GM18861 (cell line): Measurements from ENCODE around the gene AP2M1.
A peak's percentile ranks its signal among the peaks of the same experiment; 100 is the strongest.
"Not testable (repeated sequence)": the region's sequence is repeated elsewhere in the genome, so short reads cannot be mapped to it uniquely, and the experiment has no call there.

ENCODE experiments used
- ATAC-seq: cut with Tn5 transposase; IDR thresholded peaks from one replicate; pipeline ENCODE4 v1.9.1; 2021; ENCODE audit not compliant: unreplicated experiment

The AP2M1 gene

GRCh38 chr3:184156522-184156955 lies 18.1 kb upstream of the AP2M1 start:
- no peak for ATAC-seq

GRCh38 chr3:184157206-184157605 lies 17.4 kb upstream of the AP2M1 start:
- no peak for ATAC-seq

- no peak for ATAC-seq
These were observed 16.3 kb upstream of the AP2M1 start for GRCh38 chr3:184158404-184158803.

- ATAC-seq, result peak; percentile 69
These were observed 14.2 kb upstream of the AP2M1 start for GRCh38 chr3:184160456-184160855.

- ATAC-seq, result not testable (repeated sequence)
These were observed 12.0 kb upstream of the AP2M1 start for GRCh38 chr3:184162571-184163070.

GRCh38 chr3:184164648-184165330 lies 9.9 kb upstream of the AP2M1 start:
- ATAC-seq, result no peak

- no peak for ATAC-seq
These were observed 9.1 kb upstream of the AP2M1 start for GRCh38 chr3:184165543-184165942.

- no peak for ATAC-seq
These were observed 8.0 kb upstream of the AP2M1 start for GRCh38 chr3:184166671-184167070.

GRCh38 chr3:184167786-184168185 lies 6.9 kb upstream of the AP2M1 start:
- ATAC-seq, result no peak

- no peak for ATAC-seq
These were observed 6.1 kb upstream of the AP2M1 start for GRCh38 chr3:184168363-184169120.

- ATAC-seq, result no peak
These were observed 4.5 kb upstream of the AP2M1 start for GRCh38 chr3:184169896-184170875.

- no peak for ATAC-seq
These were observed 3.1 kb upstream of the AP2M1 start for GRCh38 chr3:184171562-184171961.

- no peak for ATAC-seq
These were observed 1.8 kb upstream of the AP2M1 start for GRCh38 chr3:184172681-184173373.

- no peak for ATAC-seq
These were observed 1.3 kb upstream of the AP2M1 start for GRCh38 chr3:184173374-184173722.

GRCh38 chr3:184174284-184174645 lies 390 bp upstream of the AP2M1 start:
- no peak for ATAC-seq

GRCh38 chr3:184175506-184175905 lies 851 bp downstream of the AP2M1 start:
- ATAC-seq, result no peak

- no peak for ATAC-seq
These were observed 1.3 kb downstream of the AP2M1 start for GRCh38 chr3:184175981-184176376.

- ATAC-seq, result no peak
These were observed 2.0 kb downstream of the AP2M1 start for GRCh38 chr3:184176377-184177330.

- ATAC-seq, result no peak
These were observed 2.7 kb downstream of the AP2M1 start for GRCh38 chr3:184177331-184177731.
